ENCODE measurements around the gene CACNA2D3. TPM values are rescaled to one million over a fixed set of nuclear protein-coding genes. Genes with fewer than 3 reads are reported as not detected.

The CACNA2D3 gene
- total RNA-seq, 2 experiments from 2014 or later = not detected

- ATAC-seq (ENCODE audit: low read depth) = no peak
- POLR2A ChIA-PET = no interaction called here
Measured at GRCh38 chr3:54537506-54537905, 415.2 kb downstream of the CACNA2D3 start.

DNA sequence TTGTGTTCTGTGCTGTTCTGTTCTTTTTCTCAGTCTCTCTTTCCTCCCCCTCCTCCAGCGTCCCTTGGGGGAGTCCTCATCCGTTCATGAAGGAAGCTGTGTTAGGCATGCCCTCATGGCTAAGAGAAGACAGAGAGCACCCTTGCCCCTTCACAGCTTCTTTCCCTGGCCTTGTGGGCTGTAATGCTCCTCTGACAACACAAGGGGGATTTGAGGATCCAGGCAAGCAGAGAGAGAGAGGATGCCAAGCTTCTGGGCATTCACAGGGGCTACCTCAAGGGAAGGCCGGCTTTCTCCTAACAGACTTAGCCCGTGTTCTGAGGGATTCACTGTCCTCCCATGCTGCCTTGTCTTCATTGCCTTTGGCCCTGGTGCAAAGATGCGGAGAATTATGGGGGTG, 416.0 kb downstream of the CACNA2D3 start:
- Mint-ChIP-seq H3K36me3 (no peaks in the 10 kb centered on the region), H3K4me3 (no peak overlapping the region), H3K27me3 (no peaks in the 10 kb centered on the region), H3K4me1 (peaks cover 2% of the 10 kb centered on the region), H3K9me3 (no peaks in the 10 kb centered on the region), H3K27ac (no peak overlapping the region)
- DNase-seq (no peak), ATAC-seq (ENCODE audit: low read depth) (no peak)
- POLR2A ChIA-PET = no interaction called here

More at GRCh38 chr3:54537506-54537905, 415.2 kb downstream of the CACNA2D3 start:
- no peak overlapping the region for H3K4me3 Mint-ChIP-seq
- no peaks in the 10 kb centered on the region for H3K9me3 Mint-ChIP-seq
- H3K27me3 Mint-ChIP-seq = no peaks in the 10 kb centered on the region
- H3K36me3 Mint-ChIP-seq = no peaks in the 10 kb centered on the region
- H3K27ac Mint-ChIP-seq = no peak overlapping the region
- H3K4me1 Mint-ChIP-seq = peaks cover 2% of the 10 kb centered on the region
- DNase-seq = no peak

- POLR2A ChIA-PET = no interaction called here
- H3K4me3 Mint-ChIP-seq = no peak overlapping the region
- no peaks in the 10 kb centered on the region for H3K27me3 Mint-ChIP-seq
- H3K27ac Mint-ChIP-seq = no peak overlapping the region
- no peak for ATAC-seq (ENCODE audit: low read depth)
- no peaks in the 10 kb centered on the region for H3K4me1 Mint-ChIP-seq
- no peak for DNase-seq
- no peaks in the 10 kb centered on the region for H3K36me3 Mint-ChIP-seq
- H3K9me3 Mint-ChIP-seq = no peaks in the 10 kb centered on the region
Measured at GRCh38 chr3:54541369-54541768, 419.0 kb downstream of the CACNA2D3 start.

GRCh38 chr3:54543446-54543845, 421.1 kb downstream of the CACNA2D3 start:
- H3K9me3 Mint-ChIP-seq = no peaks in the 10 kb centered on the region
- no peak overlapping the region for H3K4me3 Mint-ChIP-seq
- no peaks in the 10 kb centered on the region for H3K4me1 Mint-ChIP-seq
- H3K27ac Mint-ChIP-seq = no peak overlapping the region
- H3K36me3 Mint-ChIP-seq = no peaks in the 10 kb centered on the region
- no peak for DNase-seq
- POLR2A ChIA-PET = no interaction called here
- ATAC-seq (ENCODE audit: low read depth) = no peak
- H3K27me3 Mint-ChIP-seq = no peaks in the 10 kb centered on the region

DNA sequence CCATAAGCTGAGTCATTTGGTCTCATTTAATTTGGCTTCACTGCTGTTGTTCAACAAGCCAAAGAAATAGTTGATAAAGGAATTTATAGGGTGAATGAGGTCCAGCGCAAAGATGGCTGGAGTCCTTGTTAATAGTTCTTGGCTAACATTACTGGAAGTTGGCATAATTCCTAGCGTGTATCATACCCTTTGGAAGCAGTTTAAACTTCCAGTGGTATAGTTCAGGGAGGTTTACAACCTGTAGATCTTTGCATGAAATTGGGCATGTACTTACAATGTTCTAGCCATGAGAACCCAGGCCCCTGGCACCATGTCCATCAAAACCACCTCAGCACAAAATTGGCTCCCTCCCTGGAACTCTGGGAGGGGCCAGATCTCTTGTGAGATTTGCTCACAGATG, 424.7 kb downstream of the CACNA2D3 start:
- Mint-ChIP-seq H3K36me3 (no peaks in the 10 kb centered on the region), H3K4me1 (no peaks in the 10 kb centered on the region), H3K9me3 (no peaks in the 10 kb centered on the region), H3K27me3 (no peaks in the 10 kb centered on the region), H3K4me3 (no peak overlapping the region), H3K27ac (no peak overlapping the region)
- no peak for ATAC-seq (ENCODE audit: low read depth)
- no peak for DNase-seq
- POLR2A ChIA-PET = no interaction called here

DNA sequence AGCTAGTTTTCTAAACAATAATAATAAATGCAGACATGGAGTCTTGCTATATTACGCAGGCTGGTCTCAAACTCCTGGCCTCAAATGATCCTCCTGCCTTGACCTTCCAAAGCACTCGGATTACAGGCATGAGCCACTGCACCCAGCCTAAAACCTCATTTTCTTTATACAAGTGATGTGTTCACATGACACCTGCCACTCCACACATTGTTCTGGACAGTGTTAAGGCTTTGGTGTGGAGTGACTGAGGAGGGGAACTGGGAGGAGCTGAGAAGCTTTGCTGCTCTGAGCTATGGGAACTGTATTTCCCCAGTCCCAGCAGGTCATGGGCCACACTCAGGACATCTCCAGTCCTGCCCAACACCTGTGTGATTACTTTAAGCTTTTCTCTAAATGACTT, 425.5 kb downstream of the CACNA2D3 start:
- Mint-ChIP-seq H3K27ac (no peak overlapping the region), H3K36me3 (no peaks in the 10 kb centered on the region), H3K27me3 (no peaks in the 10 kb centered on the region), H3K4me3 (no peak overlapping the region), H3K9me3 (no peaks in the 10 kb centered on the region), H3K4me1 (no peaks in the 10 kb centered on the region)
- POLR2A ChIA-PET = interaction anchor here (0.7 kb wide), 1 partner anchor 603 kb away, joined by 7 read pairs; no protein-coding TSS in a partner anchor
- ATAC-seq (ENCODE audit: low read depth) = no peak
- DNase-seq = no peak

GRCh38 chr3:54549607-54550220, 427.4 kb downstream of the CACNA2D3 start:
- no peak for DNase-seq
- H3K4me1 Mint-ChIP-seq = no peaks in the 10 kb centered on the region
- no peaks in the 10 kb centered on the region for H3K9me3 Mint-ChIP-seq

DNA sequence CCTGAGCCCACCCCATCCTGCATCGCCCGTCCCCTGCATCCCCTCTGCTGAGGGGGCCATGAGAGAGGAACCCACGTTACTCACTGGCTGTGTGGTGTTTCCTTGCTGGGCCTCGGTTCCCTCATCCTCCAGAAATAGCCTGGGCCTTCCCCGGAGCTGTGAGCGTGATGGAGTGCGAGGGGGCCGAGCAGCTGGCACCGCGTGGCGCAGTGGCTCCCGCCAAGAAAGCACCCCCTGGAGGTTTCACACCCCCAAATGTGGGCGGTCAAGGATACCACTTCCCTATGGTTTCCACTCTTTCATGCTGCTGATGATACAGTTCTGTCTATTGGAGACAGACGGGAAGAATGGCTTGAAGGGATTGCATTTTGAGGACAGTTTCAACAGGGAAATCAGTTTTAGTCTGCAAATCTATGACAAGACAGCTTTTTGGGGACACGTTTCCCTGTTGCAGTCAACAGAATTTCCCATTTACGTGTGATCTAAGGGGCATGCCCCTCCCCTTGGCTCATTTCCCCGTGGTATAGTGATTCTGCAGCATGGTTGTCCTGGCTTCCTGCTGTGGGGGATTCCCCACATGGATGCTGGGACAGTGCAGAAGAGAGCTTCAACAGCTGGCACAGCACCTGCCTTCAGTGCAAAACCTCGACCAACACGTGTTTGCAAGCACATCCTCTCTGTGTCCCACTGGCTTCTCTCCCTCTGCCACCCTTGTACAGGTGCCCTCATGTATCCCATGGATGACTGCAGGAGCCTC, 428.0 kb downstream of the CACNA2D3 start:
- no peaks in the 10 kb centered on the region for H3K9me3 Mint-ChIP-seq
- POLR2A ChIA-PET = no interaction called here
- H3K4me3 Mint-ChIP-seq = no peak overlapping the region
- ATAC-seq (ENCODE audit: low read depth) = no peak
- H3K4me1 Mint-ChIP-seq = no peaks in the 10 kb centered on the region
- no peak overlapping the region for H3K27ac Mint-ChIP-seq
- no peaks in the 10 kb centered on the region for H3K27me3 Mint-ChIP-seq
- no peak for DNase-seq
- no peaks in the 10 kb centered on the region for H3K36me3 Mint-ChIP-seq

More at GRCh38 chr3:54549607-54550220, 427.4 kb downstream of the CACNA2D3 start:
- no peaks in the 10 kb centered on the region for H3K27me3 Mint-ChIP-seq
- POLR2A ChIA-PET = no interaction called here
- no peak overlapping the region for H3K4me3 Mint-ChIP-seq
- H3K27ac Mint-ChIP-seq = no peak overlapping the region
- no peak for ATAC-seq (ENCODE audit: low read depth)
- no peaks in the 10 kb centered on the region for H3K36me3 Mint-ChIP-seq

DNA sequence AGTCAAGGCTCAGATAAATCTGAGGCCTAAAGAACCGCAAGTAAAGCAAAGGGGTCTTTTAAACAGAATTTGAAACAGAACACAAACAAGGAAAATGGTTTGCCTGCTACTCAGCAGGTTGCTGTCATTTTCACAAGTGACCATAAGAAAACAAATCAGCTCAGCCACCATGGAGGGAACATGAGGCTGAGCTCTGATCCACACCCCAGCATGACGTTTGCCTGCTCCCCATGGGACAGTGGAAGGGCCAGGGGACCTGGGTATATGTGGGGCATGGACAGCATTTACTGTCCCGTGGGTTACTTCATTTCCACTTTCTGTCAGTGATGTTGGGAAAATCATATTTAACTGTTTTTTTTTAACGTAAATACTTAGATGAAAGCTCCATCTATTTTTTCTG, 434.3 kb downstream of the CACNA2D3 start:
- H3K27me3 Mint-ChIP-seq = no peaks in the 10 kb centered on the region
- ATAC-seq (ENCODE audit: low read depth) (no peak), DNase-seq (no peak)
- H3K36me3 Mint-ChIP-seq = no peaks in the 10 kb centered on the region
- POLR2A ChIA-PET = no interaction called here
- H3K27ac Mint-ChIP-seq = no peak overlapping the region
- H3K9me3 Mint-ChIP-seq = peaks cover 3% of the 10 kb centered on the region
- no peak overlapping the region for H3K4me3 Mint-ChIP-seq
- no peaks in the 10 kb centered on the region for H3K4me1 Mint-ChIP-seq

DNA sequence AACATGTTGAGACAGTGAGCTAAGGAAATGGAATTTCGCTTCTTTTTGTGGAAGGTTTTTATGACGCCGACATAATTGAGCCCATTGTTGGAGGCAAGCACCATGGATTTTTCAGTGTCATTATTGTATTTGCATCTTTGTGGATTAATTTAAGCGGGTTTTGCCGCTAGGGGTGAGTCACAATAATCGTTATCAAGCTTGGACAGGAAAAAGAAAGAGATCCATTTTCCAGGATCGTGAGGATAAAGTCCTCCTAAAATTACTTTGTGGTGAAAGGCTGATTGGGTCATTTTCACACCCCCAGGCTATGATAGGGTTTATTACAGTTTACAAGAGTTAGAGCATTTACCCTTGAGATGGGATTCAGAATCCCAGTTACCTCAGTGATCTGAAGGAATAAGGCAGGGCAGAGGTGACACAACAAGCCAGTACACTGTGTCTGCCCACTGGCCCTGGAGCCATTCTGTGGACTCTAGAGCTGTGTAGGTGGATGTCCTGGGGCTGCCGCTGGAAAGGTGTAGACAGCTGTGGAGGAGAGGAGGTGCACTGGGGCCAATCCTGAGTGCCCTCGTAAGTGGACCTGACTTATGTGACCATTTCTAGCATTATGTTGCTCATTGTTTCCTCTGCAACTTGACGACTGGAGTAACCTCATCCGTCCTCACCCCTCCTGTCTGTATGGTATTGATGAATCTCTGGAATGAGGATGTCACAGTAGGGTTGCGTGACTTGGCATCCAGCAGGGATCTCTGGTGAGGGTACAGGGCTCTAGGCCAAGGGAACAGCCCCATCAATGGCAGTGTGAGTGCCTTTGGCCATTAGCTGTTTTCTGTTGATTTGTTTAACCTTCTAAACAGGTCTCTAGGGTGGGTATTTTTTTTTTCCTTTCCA, 435.4 kb downstream of the CACNA2D3 start:
- no peaks in the 10 kb centered on the region for H3K36me3 Mint-ChIP-seq
- ATAC-seq (ENCODE audit: low read depth) = no peak
- H3K4me3 Mint-ChIP-seq = no peak overlapping the region
- POLR2A ChIA-PET = no interaction called here
- H3K4me1 Mint-ChIP-seq = no peaks in the 10 kb centered on the region
- peaks cover 3% of the 10 kb centered on the region for H3K9me3 Mint-ChIP-seq
- H3K27ac Mint-ChIP-seq = no peak overlapping the region
- no peaks in the 10 kb centered on the region for H3K27me3 Mint-ChIP-seq
- DNase-seq = no peak

- H3K4me1 Mint-ChIP-seq = no peaks in the 10 kb centered on the region
- no peaks in the 10 kb centered on the region for H3K27me3 Mint-ChIP-seq
- ATAC-seq (ENCODE audit: low read depth) (no peak), DNase-seq (no peak)
- H3K36me3 Mint-ChIP-seq = no peaks in the 10 kb centered on the region
- no peak overlapping the region for H3K4me3 Mint-ChIP-seq
- POLR2A ChIA-PET = no interaction called here
- H3K27ac Mint-ChIP-seq = no peak overlapping the region
- H3K9me3 Mint-ChIP-seq = peaks cover 3% of the 10 kb centered on the region
Measured at GRCh38 chr3:54563501-54564200, 441.3 kb downstream of the CACNA2D3 start.

GRCh38 chr3:54564374-54564925, 442.1 kb downstream of the CACNA2D3 start:
- Mint-ChIP-seq H3K36me3 (no peaks in the 10 kb centered on the region), H3K4me3 (no peak overlapping the region), H3K9me3 (peaks cover 3% of the 10 kb centered on the region), H3K27me3 (no peaks in the 10 kb centered on the region), H3K4me1 (no peaks in the 10 kb centered on the region), H3K27ac (no peak overlapping the region)
- POLR2A ChIA-PET = no interaction called here
- no peak for DNase-seq
- ATAC-seq (ENCODE audit: low read depth) = no peak

DNA sequence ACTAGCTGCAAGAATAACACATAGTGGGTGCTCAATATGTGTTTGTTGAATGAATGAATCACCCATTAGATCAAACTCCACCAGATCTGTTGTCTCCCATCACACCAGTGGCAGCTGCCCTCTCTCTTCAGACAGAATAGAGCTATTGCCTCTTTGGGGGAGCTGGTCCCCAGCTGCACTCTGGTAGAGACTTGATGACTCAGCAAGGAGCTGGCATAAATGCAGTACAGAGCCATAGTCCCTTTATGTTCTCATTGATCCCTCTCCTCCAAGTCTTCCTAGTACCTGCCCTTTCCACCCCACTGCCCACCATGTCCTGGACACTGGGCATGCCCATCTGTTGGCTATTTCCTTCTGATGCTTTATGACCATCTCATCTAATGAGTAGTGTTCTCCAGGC, 443.6 kb downstream of the CACNA2D3 start:
- Mint-ChIP-seq H3K27me3 (no peaks in the 10 kb centered on the region), H3K4me3 (no peak overlapping the region), H3K36me3 (no peaks in the 10 kb centered on the region), H3K27ac (no peak overlapping the region), H3K9me3 (peaks cover 3% of the 10 kb centered on the region), H3K4me1 (no peaks in the 10 kb centered on the region)
- ATAC-seq (ENCODE audit: low read depth) (no peak), DNase-seq (no peak)
- POLR2A ChIA-PET = no interaction called here
